ENCODE data around the gene ADPRM. TPM values are rescaled to one million over a fixed set of nuclear protein-coding genes. Genes with fewer than 3 reads are reported as not detected.

ADPRM gene
- total RNA-seq, 1 donor from 2014 or later: 7.9 TPM

DNA sequence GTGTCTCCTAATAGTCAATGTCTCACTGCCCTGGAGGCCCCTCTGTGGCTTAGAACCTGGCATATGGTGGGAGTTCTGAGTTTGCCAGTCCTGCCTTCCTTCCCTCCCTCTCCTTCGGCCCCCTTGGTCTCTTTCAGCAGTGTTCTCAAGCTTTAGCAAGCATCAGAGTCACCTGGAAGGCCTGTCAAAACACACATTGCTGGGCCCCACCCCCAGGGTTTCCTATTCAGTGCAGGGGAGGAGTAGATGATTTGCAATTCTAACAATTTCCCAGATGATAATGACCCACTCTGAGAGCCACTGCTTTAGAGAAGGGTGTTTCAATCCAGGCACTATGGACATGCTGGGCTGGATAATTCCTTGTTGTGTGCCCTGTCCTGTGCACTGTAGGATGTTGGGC lies 58.8 kb downstream of the ADPRM start:
- Mint-ChIP-seq H3K36me3 (ENCODE audit: unreplicated experiment) (no peaks in the 10 kb centered on the region), H3K4me3 (ENCODE audit: unreplicated experiment) (no peak overlapping the region), H3K27ac (ENCODE audit: unreplicated experiment) (no peak overlapping the region), H3K9me3 (ENCODE audit: unreplicated experiment) (peaks cover 2% of the 10 kb centered on the region), H3K4me1 (ENCODE audit: low read depth, unreplicated experiment) (peaks cover 7% of the 10 kb centered on the region), H3K27me3 (ENCODE audit: unreplicated experiment) (peaks cover 6% of the 10 kb centered on the region)
- no peak for DNase-seq
- TF ChIP-seq, protein P1, sequence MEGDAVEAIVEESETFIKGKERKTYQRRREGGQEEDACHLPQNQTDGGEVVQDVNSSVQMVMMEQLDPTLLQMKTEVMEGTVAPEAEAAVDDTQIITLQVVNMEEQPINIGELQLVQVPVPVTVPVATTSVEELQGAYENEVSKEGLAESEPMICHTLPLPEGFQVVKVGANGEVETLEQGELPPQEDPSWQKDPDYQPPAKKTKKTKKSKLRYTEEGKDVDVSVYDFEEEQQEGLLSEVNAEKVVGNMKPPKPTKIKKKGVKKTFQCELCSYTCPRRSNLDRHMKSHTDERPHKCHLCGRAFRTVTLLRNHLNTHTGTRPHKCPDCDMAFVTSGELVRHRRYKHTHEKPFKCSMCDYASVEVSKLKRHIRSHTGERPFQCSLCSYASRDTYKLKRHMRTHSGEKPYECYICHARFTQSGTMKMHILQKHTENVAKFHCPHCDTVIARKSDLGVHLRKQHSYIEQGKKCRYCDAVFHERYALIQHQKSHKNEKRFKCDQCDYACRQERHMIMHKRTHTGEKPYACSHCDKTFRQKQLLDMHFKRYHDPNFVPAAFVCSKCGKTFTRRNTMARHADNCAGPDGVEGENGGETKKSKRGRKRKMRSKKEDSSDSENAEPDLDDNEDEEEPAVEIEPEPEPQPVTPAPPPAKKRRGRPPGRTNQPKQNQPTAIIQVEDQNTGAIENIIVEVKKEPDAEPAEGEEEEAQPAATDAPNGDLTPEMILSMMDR (IDR thresholded peaks at IDR 0.05; ENCODE audit: partially characterized antibody, unreplicated experiment): no peak

DNA sequence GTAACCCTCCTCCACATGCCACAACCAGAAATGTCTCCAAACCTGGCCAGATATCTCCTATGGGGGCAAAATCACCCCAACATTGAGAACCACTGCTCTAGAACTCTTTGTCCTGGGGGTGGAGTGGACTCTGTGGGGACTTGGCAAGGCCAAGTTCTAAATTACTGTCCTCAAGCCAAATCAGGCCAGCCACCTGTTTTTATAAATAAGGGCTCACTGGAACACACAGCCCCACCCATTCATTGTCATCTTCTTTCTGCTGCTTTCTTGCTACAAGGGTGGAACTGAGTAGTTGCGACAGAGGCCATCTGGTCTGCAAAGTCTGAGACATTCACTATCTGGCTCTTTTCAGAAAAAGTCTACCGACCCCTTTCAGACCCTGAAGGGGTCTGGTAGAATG lies 59.2 kb downstream of the ADPRM start:
- Mint-ChIP-seq H3K9me3 (ENCODE audit: unreplicated experiment) (peaks cover 2% of the 10 kb centered on the region), H3K4me3 (ENCODE audit: unreplicated experiment) (no peak overlapping the region)
- DNase-seq: no peak

DNA sequence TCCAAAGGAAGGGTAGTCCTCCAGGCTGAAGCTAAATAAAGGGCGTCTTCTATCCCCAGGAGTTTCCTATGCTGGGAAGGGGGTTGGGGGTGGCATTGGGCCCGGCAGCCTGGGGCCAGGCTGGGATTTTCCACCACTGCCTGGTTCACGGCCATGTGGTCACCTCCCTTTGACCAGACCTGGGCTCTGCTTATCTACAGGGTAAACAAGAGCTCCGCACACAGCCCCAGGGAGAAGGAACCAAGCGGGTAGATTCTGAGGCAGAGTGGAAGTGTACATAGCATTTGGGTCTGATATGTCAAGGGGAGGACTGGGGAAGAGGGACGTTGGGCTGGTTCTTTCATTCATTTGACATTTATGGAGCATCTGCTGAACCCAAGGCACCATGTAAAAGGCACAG lies 59.7 kb downstream of the ADPRM start:
- Mint-ChIP-seq H3K36me3 (ENCODE audit: unreplicated experiment) (no peaks in the 10 kb centered on the region), H3K4me1 (ENCODE audit: low read depth, unreplicated experiment) (peaks cover 14% of the 10 kb centered on the region), H3K27me3 (ENCODE audit: unreplicated experiment) (peaks cover 8% of the 10 kb centered on the region), H3K9me3 (ENCODE audit: unreplicated experiment) (peaks cover 2% of the 10 kb centered on the region), H3K4me3 (ENCODE audit: unreplicated experiment) (no peak overlapping the region), H3K27ac (ENCODE audit: unreplicated experiment) (no peak overlapping the region)
- TF ChIP-seq, protein P1 (IDR thresholded peaks at IDR 0.05; ENCODE audit: partially characterized antibody, unreplicated experiment): no peak
- no peak for DNase-seq

More for the DNA sequence above, 59.2 kb downstream of the ADPRM start:
- peaks cover 10% of the 10 kb centered on the region for H3K4me1 Mint-ChIP-seq (ENCODE audit: low read depth, unreplicated experiment)
- TF ChIP-seq, protein P1 (IDR thresholded peaks at IDR 0.05; ENCODE audit: partially characterized antibody, unreplicated experiment): no peak
- no peaks in the 10 kb centered on the region for H3K36me3 Mint-ChIP-seq (ENCODE audit: unreplicated experiment)
- H3K27ac Mint-ChIP-seq (ENCODE audit: unreplicated experiment): no peak overlapping the region
- H3K27me3 Mint-ChIP-seq (ENCODE audit: unreplicated experiment): peaks cover 6% of the 10 kb centered on the region

DNA sequence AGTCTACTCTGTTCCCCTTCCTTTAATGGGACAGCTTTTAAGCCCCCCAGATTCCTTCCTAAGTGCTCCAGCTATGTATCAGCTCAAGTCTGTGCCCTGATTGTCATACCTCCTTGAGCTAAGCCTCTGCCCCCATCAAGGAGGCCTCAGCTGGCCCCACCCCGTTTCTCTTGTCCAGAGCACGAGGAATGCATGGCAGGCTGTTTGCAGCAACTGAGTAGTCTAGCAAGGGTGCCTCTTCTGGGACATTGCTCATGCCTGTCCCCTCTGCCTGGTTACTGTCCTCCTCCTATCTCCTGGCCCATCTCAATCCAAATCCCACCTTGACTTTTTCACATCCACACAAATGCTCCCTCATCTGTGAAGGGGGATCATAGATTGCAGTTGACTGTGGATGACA lies 60.3 kb downstream of the ADPRM start:
- H3K4me3 Mint-ChIP-seq (ENCODE audit: unreplicated experiment): no peak overlapping the region
- DNase-seq: no peak
- H3K4me1 Mint-ChIP-seq (ENCODE audit: low read depth, unreplicated experiment): peaks cover 14% of the 10 kb centered on the region
- H3K27ac Mint-ChIP-seq (ENCODE audit: unreplicated experiment): no peak overlapping the region
- peaks cover 8% of the 10 kb centered on the region for H3K27me3 Mint-ChIP-seq (ENCODE audit: unreplicated experiment)
- peaks cover 2% of the 10 kb centered on the region for H3K9me3 Mint-ChIP-seq (ENCODE audit: unreplicated experiment)
- H3K36me3 Mint-ChIP-seq (ENCODE audit: unreplicated experiment): no peaks in the 10 kb centered on the region
- TF ChIP-seq, protein P1 (IDR thresholded peaks at IDR 0.05; ENCODE audit: partially characterized antibody, unreplicated experiment): no peak

DNA sequence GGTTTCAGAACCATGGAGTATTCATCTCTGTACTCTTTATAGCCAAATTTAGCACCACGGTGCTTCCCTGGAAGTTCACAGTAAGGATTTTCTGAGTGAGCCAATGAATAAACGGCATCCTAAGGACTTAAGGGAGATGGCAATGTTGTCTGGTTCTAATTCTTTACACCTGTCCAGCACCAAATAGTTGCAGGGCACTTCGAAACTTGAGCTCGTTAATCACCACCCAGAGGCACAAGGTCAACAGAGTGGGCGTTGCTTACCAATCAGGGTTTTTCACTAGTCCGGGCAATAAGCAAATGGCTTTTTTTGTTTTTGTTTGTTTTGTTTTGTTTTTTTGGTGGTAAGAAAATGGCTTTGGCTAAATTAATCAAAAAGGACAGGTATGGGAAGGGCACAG lies 60.7 kb downstream of the ADPRM start:
- peaks cover 8% of the 10 kb centered on the region for H3K27me3 Mint-ChIP-seq (ENCODE audit: unreplicated experiment)
- H3K36me3 Mint-ChIP-seq (ENCODE audit: unreplicated experiment): no peaks in the 10 kb centered on the region
- no peak overlapping the region for H3K4me3 Mint-ChIP-seq (ENCODE audit: unreplicated experiment)
- TF ChIP-seq, protein P1 (IDR thresholded peaks at IDR 0.05; ENCODE audit: partially characterized antibody, unreplicated experiment): no peak
- H3K9me3 Mint-ChIP-seq (ENCODE audit: unreplicated experiment): peaks cover 3% of the 10 kb centered on the region
- H3K27ac Mint-ChIP-seq (ENCODE audit: unreplicated experiment): no peak overlapping the region
- DNase-seq: no peak
- peaks cover 14% of the 10 kb centered on the region for H3K4me1 Mint-ChIP-seq (ENCODE audit: low read depth, unreplicated experiment)

Other genes with a start within 250 kb of the ADPRM start
- gene MYH4, start 228.0 kb upstream of the ADPRM start, total RNA-seq (ENCODE audit: unreplicated experiment): not detected
- not detected for gene MYH1, start 179.1 kb upstream of the ADPRM start, total RNA-seq (ENCODE audit: unreplicated experiment)
- not detected for gene MYH2, start 147.9 kb upstream of the ADPRM start, total RNA-seq (ENCODE audit: unreplicated experiment)
- 2.1 TPM for gene MYH3, start 40.3 kb upstream of the ADPRM start, total RNA-seq (ENCODE audit: unreplicated experiment)
- gene SCO1, start 61 bp upstream of the ADPRM start, total RNA-seq (ENCODE audit: unreplicated experiment): 20.6 TPM
- gene TMEM220, start 32.4 kb downstream of the ADPRM start, total RNA-seq (ENCODE audit: unreplicated experiment): 1.6 TPM
- not detected for gene TMEM238L, start 106.5 kb downstream of the ADPRM start, total RNA-seq (ENCODE audit: unreplicated experiment)
- 0.32 TPM for gene PIRT, start 140.5 kb downstream of the ADPRM start, total RNA-seq (ENCODE audit: unreplicated experiment)

Measured in glutamatergic neuron (in vitro differentiated cells).